Measurements from ENCODE around the gene SND1. TPM values are rescaled to one million over a fixed set of nuclear protein-coding genes. Genes with fewer than 3 reads are reported as not detected.
A peak's percentile ranks its signal among the peaks of the same experiment; 100 is the strongest.

SND1 gene
- total RNA-seq, 1 experiment from 2014 or later, result 139 TPM

DNA sequence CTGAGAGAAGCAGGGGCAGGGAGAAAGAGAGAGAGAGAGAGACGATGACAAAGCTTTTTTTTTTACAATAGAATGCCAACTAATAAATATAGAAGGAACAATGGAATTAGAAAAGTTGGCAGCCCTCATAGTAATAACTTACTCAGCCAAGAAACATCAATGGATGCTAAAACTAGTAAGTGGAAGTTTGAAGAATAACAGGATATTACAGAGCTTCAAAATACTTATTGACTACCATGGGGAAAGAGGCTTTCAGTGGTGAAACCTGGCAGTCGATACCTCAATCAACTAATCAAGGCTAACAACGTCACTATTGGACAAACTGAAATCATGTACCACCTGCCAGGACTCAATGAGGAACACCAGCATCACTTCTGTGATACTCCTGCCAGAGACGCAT lies 479.7 kb downstream of the SND1 start:
- no peak for ATAC-seq
- ChIA-PET POLR2A (ENCODE audit: unreplicated experiment) (no interaction called here), CTCF (no interaction called here)
- H3K27ac ChIP-seq (ENCODE audit: low read length), result no peak overlapping the region
- TF ChIP-seq EZH2 (IDR thresholded peaks at IDR 0.05; ENCODE audit: low read length, unreplicated experiment), result no peak
- TF ChIP-seq, protein P1, sequence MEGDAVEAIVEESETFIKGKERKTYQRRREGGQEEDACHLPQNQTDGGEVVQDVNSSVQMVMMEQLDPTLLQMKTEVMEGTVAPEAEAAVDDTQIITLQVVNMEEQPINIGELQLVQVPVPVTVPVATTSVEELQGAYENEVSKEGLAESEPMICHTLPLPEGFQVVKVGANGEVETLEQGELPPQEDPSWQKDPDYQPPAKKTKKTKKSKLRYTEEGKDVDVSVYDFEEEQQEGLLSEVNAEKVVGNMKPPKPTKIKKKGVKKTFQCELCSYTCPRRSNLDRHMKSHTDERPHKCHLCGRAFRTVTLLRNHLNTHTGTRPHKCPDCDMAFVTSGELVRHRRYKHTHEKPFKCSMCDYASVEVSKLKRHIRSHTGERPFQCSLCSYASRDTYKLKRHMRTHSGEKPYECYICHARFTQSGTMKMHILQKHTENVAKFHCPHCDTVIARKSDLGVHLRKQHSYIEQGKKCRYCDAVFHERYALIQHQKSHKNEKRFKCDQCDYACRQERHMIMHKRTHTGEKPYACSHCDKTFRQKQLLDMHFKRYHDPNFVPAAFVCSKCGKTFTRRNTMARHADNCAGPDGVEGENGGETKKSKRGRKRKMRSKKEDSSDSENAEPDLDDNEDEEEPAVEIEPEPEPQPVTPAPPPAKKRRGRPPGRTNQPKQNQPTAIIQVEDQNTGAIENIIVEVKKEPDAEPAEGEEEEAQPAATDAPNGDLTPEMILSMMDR (conservative IDR thresholded peaks at IDR 0.05; ENCODE audit: low read depth, low read length), result no peak
- no peak for TF ChIP-seq EZH2phosphoT487 (IDR thresholded peaks at IDR 0.05; ENCODE audit: borderline replicate concordance, low read length)
- H3K4me3 ChIP-seq (ENCODE audit: low read length), result no peak overlapping the region
- no TSS peak for BruUV-seq (replicated peaks)
- H3K36me3 ChIP-seq (ENCODE audit: low read depth, low read length), result no peaks in the 10 kb centered on the region
- H3K79me2 ChIP-seq (ENCODE audit: low read length), result no peaks in the 10 kb centered on the region
- H3K9me2 ChIP-seq (replicated peaks; ENCODE audit: low read length), result no peaks in the 10 kb centered on the region
- peaks cover 6% of the 10 kb centered on the region for H3K4me1 ChIP-seq (ENCODE audit: insufficient read depth, low read length)
- intact Hi-C loops (cut with micrococcal nuclease), result no loop called here
- H2AFZ ChIP-seq (ENCODE audit: low read length), result no peak overlapping the region
- H3K9ac ChIP-seq (ENCODE audit: low read length), result no peak overlapping the region
- no peaks in the 10 kb centered on the region for H3F3A ChIP-seq (ENCODE audit: low read length, unreplicated experiment)
- no peaks in the 10 kb centered on the region for H4K20me1 ChIP-seq (ENCODE audit: low read length)
- no peak overlapping the region for H3K4me2 ChIP-seq (ENCODE audit: low read length)
- no peaks in the 10 kb centered on the region for H3K9me3 ChIP-seq (ENCODE audit: low read length)
- peaks cover 42% of the 10 kb centered on the region for H3K27me3 ChIP-seq (ENCODE audit: low read length)
- no peak for DNase-seq

DNA sequence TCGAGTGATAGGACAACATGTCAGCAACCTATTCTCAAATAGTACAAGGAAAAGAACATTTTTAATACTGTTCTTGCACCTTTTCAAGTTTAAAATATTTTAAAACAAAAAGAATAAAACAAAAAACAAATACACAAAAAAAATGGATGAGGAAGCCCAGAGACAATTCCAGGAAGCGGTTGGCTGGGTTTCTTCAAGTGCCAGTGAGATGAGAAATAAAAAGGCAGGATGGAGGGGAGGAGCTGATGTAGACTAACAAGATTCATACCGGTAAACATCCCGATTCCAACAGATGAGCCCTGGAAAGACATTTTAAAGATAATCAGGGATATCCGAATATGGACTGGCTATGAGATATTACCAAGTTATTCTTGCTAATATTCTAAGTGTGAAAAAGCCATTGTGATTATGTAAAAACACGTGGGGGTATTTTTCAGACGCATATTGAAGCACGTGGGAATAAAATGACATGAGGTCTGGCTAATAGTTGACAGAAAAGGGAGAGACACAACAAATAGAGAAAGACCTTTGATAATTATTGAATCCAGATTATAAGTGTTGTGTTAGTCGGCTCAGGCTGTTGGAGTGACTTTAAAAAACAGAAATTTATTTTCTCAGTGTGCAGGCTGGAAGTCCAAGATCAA lies 480.6 kb downstream of the SND1 start:
- no peak overlapping the region for H2AFZ ChIP-seq (ENCODE audit: low read length)
- H3K4me2 ChIP-seq (ENCODE audit: low read length), result no peak overlapping the region
- no peaks in the 10 kb centered on the region for H3K9me2 ChIP-seq (replicated peaks; ENCODE audit: low read length)
- intact Hi-C loops (cut with micrococcal nuclease), result no loop called here
- no peak for ATAC-seq
- H3K79me2 ChIP-seq (ENCODE audit: low read length), result no peaks in the 10 kb centered on the region
- CTCF ChIA-PET, result no interaction called here
- H3F3A ChIP-seq (ENCODE audit: low read length, unreplicated experiment), result no peaks in the 10 kb centered on the region
- peaks cover 42% of the 10 kb centered on the region for H3K27me3 ChIP-seq (ENCODE audit: low read length)
- no TSS peak for BruUV-seq (replicated peaks)
- POLR2A ChIA-PET (ENCODE audit: unreplicated experiment), result no interaction called here
- TF ChIP-seq EZH2phosphoT487 (IDR thresholded peaks at IDR 0.05; ENCODE audit: borderline replicate concordance, low read length) (no peak), EZH2 (IDR thresholded peaks at IDR 0.05; ENCODE audit: low read length, unreplicated experiment) (no peak)
- TF ChIP-seq, protein P1 (conservative IDR thresholded peaks at IDR 0.05; ENCODE audit: low read depth, low read length), result no peak
- H3K4me1 ChIP-seq (ENCODE audit: insufficient read depth, low read length), result peaks cover 6% of the 10 kb centered on the region
- H3K36me3 ChIP-seq (ENCODE audit: low read depth, low read length), result no peaks in the 10 kb centered on the region
- no peaks in the 10 kb centered on the region for H4K20me1 ChIP-seq (ENCODE audit: low read length)
- DNase-seq, result no peak
- H3K9ac ChIP-seq (ENCODE audit: low read length), result no peak overlapping the region
- H3K9me3 ChIP-seq (ENCODE audit: low read length), result no peaks in the 10 kb centered on the region
- H3K27ac ChIP-seq (ENCODE audit: low read length), result no peak overlapping the region
- H3K4me3 ChIP-seq (ENCODE audit: low read length), result no peak overlapping the region

DNA sequence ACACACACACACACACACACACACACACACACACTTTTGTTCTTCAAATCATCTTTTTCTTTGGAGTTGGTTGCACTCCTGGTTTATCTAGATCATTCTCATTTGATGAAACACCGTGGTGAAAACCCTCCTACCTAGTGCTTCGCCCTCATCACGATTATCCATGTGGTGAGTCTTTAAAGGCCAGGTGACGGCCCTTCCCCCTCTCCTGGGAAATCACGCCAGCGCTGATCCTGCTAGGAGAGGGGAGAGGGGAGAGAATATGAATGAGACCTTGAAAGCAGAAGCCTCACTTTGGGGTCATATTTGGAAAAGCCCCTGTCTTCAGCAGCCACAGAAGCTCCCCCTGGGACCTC lies 483.1 kb downstream of the SND1 start:
- peak; percentile 7 for ATAC-seq
- H4K20me1 ChIP-seq (ENCODE audit: low read length), result no peaks in the 10 kb centered on the region
- H2AFZ ChIP-seq (ENCODE audit: low read length), result peak overlapping the region; percentile 96
- TF ChIP-seq, protein P1 (conservative IDR thresholded peaks at IDR 0.05; ENCODE audit: low read depth, low read length), result no peak
- TF ChIP-seq EZH2 (IDR thresholded peaks at IDR 0.05; ENCODE audit: low read length, unreplicated experiment) (no peak), EZH2phosphoT487 (IDR thresholded peaks at IDR 0.05; ENCODE audit: borderline replicate concordance, low read length) (no peak)
- no peaks in the 10 kb centered on the region for H3K79me2 ChIP-seq (ENCODE audit: low read length)
- DNase-seq, result no peak
- BruUV-seq (replicated peaks), result no TSS peak
- peak overlapping the region; percentile 80 for H3K4me2 ChIP-seq (ENCODE audit: low read length)
- H3K27me3 ChIP-seq (ENCODE audit: low read length), result peaks cover 32% of the 10 kb centered on the region
- POLR2A ChIA-PET (ENCODE audit: unreplicated experiment), result interaction anchor here (0.6 kb wide), 1 partner anchor 29 kb away, joined by 3 read pairs; no protein-coding TSS in a partner anchor
- H3F3A ChIP-seq (ENCODE audit: low read length, unreplicated experiment), result no peaks in the 10 kb centered on the region
- H3K27ac ChIP-seq (ENCODE audit: low read length), result no peak overlapping the region
- H3K4me1 ChIP-seq (ENCODE audit: insufficient read depth, low read length), result peaks cover 6% of the 10 kb centered on the region
- intact Hi-C loops (cut with micrococcal nuclease), result loop anchor here (1.0 kb wide), 1 partner anchor 74 kb away; no protein-coding TSS in a partner anchor
- peak overlapping the region; percentile 49 for H3K9ac ChIP-seq (ENCODE audit: low read length)
- peak overlapping the region; percentile 70; the same call in 1 of the 2 replicates for H3K4me3 ChIP-seq (ENCODE audit: low read length)
- H3K9me3 ChIP-seq (ENCODE audit: low read length), result no peaks in the 10 kb centered on the region
- H3K9me2 ChIP-seq (replicated peaks; ENCODE audit: low read length), result no peaks in the 10 kb centered on the region
- CTCF ChIA-PET, result interaction anchor here (2.9 kb wide), 1 partner anchor 74 kb away, joined by 55 read pairs; no protein-coding TSS in a partner anchor
- H3K36me3 ChIP-seq (ENCODE audit: low read depth, low read length), result no peaks in the 10 kb centered on the region

All from PC-3 (cell line).